Spleen (tissue), 11 donors: ENCODE measurements around the gene PREB. TPM values are rescaled to one million over a fixed set of nuclear protein-coding genes. Genes with fewer than 3 reads are reported as not detected.
A peak's percentile ranks its signal among the peaks of the same experiment; 100 is the strongest.

Experiments
- DNase-seq: peaks from one replicate; pipeline ENCODE4 v3.0.0-alpha.2; 2020
- H3K27ac ChIP-seq, 8 donors: fragments of 200-600 bp; sonication (generic) in 7 of 8; 1 replicate in 4 of 8; 2 replicates in 4 of 8; pipeline versions ENCODE4 v1.5.0 to v1.8.0; 2016 to 2021; ENCODE audit warnings: inconsistent platforms in 4 of 8, mild to moderate bottlenecking in 4 of 8, moderate library complexity in 1 of 8
- H3K27me3 ChIP-seq, 7 donors: fragments of 200-600 bp; sonication (generic) in 6 of 7; replicated peaks in 1 of 7; 1 replicate in 4 of 7; 2 replicates in 3 of 7; pipeline versions ENCODE4 v1.5.0 to v1.8.0; 2016 to 2021; ENCODE audit warnings: inconsistent platforms in 3 of 7, mild to moderate bottlenecking in 1 of 7
- H3K36me3 ChIP-seq, 6 donors: fragments of 200-600 bp; sonication (generic) in 5 of 6; 1 replicate in 4 of 6; 2 replicates in 2 of 6; pipeline versions ENCODE4 v1.5.0 to v1.8.0; 2016 to 2021; ENCODE audit warnings: inconsistent platforms in 2 of 6
- H3K4me1 ChIP-seq, 6 donors: fragments of 200-600 bp; sonication (generic) in 5 of 6; 1 replicate in 3 of 6; 2 replicates in 3 of 6; pipeline versions ENCODE4 v1.5.0 to v1.8.0; 2016 to 2021; ENCODE audit warnings: inconsistent platforms in 3 of 6
- H3K4me3 ChIP-seq, 8 donors: fragments of 200-600 bp; sonication (generic) in 7 of 8; 1 replicate in 4 of 8; 2 replicates in 4 of 8; pipeline versions ENCODE4 v1.5.0 to v1.8.0; 2016 to 2021; ENCODE audit warnings: inconsistent platforms in 4 of 8, mild to moderate bottlenecking in 4 of 8, moderate library complexity in 2 of 8
- H3K9me3 ChIP-seq, 8 donors: fragments of 200-600 bp; sonication (generic) in 7 of 8; 1 replicate in 4 of 8; 2 replicates in 4 of 8; pipeline versions ENCODE4 v1.5.0 to v1.8.0; 2016 to 2021; ENCODE audit warnings: inconsistent platforms in 4 of 8
- CTCF ChIP-seq, 11 experiments: fragments of 200-600 bp in 7 of 11; fragments of 450-650 bp in 4 of 11; sonication (generic) in 4 of 11; IDR thresholded peaks in 8 of 11; conservative IDR thresholded peaks in 3 of 11; 1 replicate in 7 of 11; 2 replicates in 4 of 11; pipeline versions ENCODE4 v1.4.0 to v1.8.0; 2016 to 2021; ENCODE audit warnings: antibody characterized with exemption in 11 of 11, inconsistent platforms in 4 of 11, mild to moderate bottlenecking in 1 of 11
- POLR2A ChIP-seq, 3 donors: fragments of 450-650 bp; IDR thresholded peaks; one replicate each; pipeline ENCODE4 v1.5.1; 2017; ENCODE audit warnings: antibody characterized with exemption in 3 of 3, mild to moderate bottlenecking in 1 of 3
- POLR2AphosphoS5 ChIP-seq, 3 donors: sonication (generic); formaldehyde crosslinking; IDR thresholded peaks; one replicate each; pipeline ENCODE4 v1.5.1; 2017; ENCODE audit warnings: antibody characterized with exemption in 3 of 3
- WGBS, 5 donors: extraction: QIAGEN DNeasy Blood & Tissue Kit in 3 of 5; methylation state at CpG; one replicate each; pipeline versions ENCODE4 v1.1.5 to v1.1.7; 2013 to 2018; 5-methylcytosine and 5-hydroxymethylcytosine counted together
- intact Hi-C: fragments of 100-400 bp; cut with DNase I; formaldehyde crosslinking; loops from one replicate; pipeline ENCODE4 v1.15.0; 2023; ENCODE audit warnings: low total_unique reads
- polyA plus RNA-seq, 3 donors: library from polyadenylated mRNA; stranded (reverse); fragments of 200-250 nt; gene quantifications; one replicate each; pipeline ENCODE4 v1.2.1, GENCODE V29; 2013
- total RNA-seq, 7 donors: library from RNA; depleted of rRNA in 3 of 7; stranded (reverse); fragments of >200 nt in 3 of 7; fragmentation: NEBNext Ultra II Directional in 4 of 7; extraction: Animal tissue kit (Norgen Biotek cat#: 25700) in 4 of 7; gene quantifications; one replicate each; pipeline versions ENCODE4 v1.1.0 to v1.2.1, GENCODE V29; 2016 to 2021
- donor health status: healthy with polysubstance abuse.
- donor health status: DM: no; HTN: no; CAD: no; lungs with moderate emphysema.
- donor health status: DM: no; HTN: no; CAD: no.
- donor health status: Bipolar disorder and iron deficiency.
- donor health status: healthy.
- donor health status: DM: no; HTN: no; CAD: no.
- donor health status: DM: yes; HTN: yes; CAD: no.

PREB gene
- total and polyA plus RNA-seq, 10 donors, result 42.8 to 75.0 (median 49.0) TPM

GRCh38 chr2:27164960-27165763 is 30.7 kb upstream of the PREB start:
- intact Hi-C loops, result no loop called here
- peaks cover 0 to 10% (median 7%) of the 10 kb centered on the region in 6 donors for H3K4me1 ChIP-seq
- H3K27me3 ChIP-seq, result peaks cover 0 to 7% (median 0%) of the 10 kb centered on the region in 7 donors
- no peak for DNase-seq
- no peak for TF ChIP-seq POLR2A (IDR thresholded peaks at IDR 0.05)
- TF ChIP-seq POLR2AphosphoS5 (IDR thresholded peaks at IDR 0.05), result no peak
- no peak for TF ChIP-seq CTCF (IDR thresholded peaks at IDR 0.05 in 8 of 11, conservative IDR thresholded peaks at IDR 0.05 in 3 of 11)
- 82 to 90% (median 84%) methylated on average over 8 of the region's 8 CpGs for WGBS, 5 donors
- no peak overlapping the region for H3K4me3 ChIP-seq
- H3K36me3 ChIP-seq, result no peaks in the 10 kb centered on the region
- H3K27ac ChIP-seq, result peak overlapping the region in 3 of 8 donors; percentile 43 to 67 (median 58)
- no peaks in the 10 kb centered on the region for H3K9me3 ChIP-seq

GRCh38 chr2:27162151-27163121 is 28.0 kb upstream of the PREB start:
- Histone ChIP-seq H3K4me3 (no peak overlapping the region), H3K27me3 (no peaks in the 10 kb centered on the region), H3K27ac (peak overlapping the region in 1 of 8 donors; percentile 34), H3K9me3 (no peaks in the 10 kb centered on the region), H3K36me3 (no peaks in the 10 kb centered on the region), H3K4me1 (no peaks in the 10 kb centered on the region)
- WGBS, 5 donors, result 78 to 91% (median 84%) methylated on average over 15 of the region's 15 CpGs
- TF ChIP-seq CTCF (IDR thresholded peaks at IDR 0.05 in 8 of 11, conservative IDR thresholded peaks at IDR 0.05 in 3 of 11), result no peak
- TF ChIP-seq POLR2AphosphoS5 (IDR thresholded peaks at IDR 0.05), result no peak
- no peak for TF ChIP-seq POLR2A (IDR thresholded peaks at IDR 0.05)
- no peak for DNase-seq
- intact Hi-C loops, result no loop called here

- TF ChIP-seq POLR2AphosphoS5 (IDR thresholded peaks at IDR 0.05), result no peak
- TF ChIP-seq POLR2A (IDR thresholded peaks at IDR 0.05), result no peak
- TF ChIP-seq CTCF (IDR thresholded peaks at IDR 0.05 in 8 of 11, conservative IDR thresholded peaks at IDR 0.05 in 3 of 11), result no peak
- no peak for DNase-seq
- Histone ChIP-seq H3K9me3 (no peaks in the 10 kb centered on the region), H3K27ac (no peak overlapping the region), H3K27me3 (no peaks in the 10 kb centered on the region), H3K4me3 (no peak overlapping the region), H3K4me1 (no peaks in the 10 kb centered on the region), H3K36me3 (no peaks in the 10 kb centered on the region)
- 82 to 90% (median 87%) methylated on average over 9 of the region's 9 CpGs for WGBS, 5 donors
- intact Hi-C loops, result no loop called here
Measured at GRCh38 chr2:27160191-27160590, 25.8 kb upstream of the PREB start.
